Gastroesophageal sphincter (tissue), 3 donors: Measurements from ENCODE around the gene PRKG1.

Experiments used
- CTCF ChIP-seq, 4 experiments: fragments of 200-600 bp in 2 of 4; fragments of 450-650 bp in 2 of 4; sonication (generic) in 1 of 4; IDR thresholded peaks; one replicate each; pipeline ENCODE4 v1.5.1; 2017 to 2019; ENCODE audit warnings: antibody characterized with exemption in 4 of 4, mild to moderate bottlenecking in 2 of 4, moderate library complexity in 2 of 4
- POLR2A ChIP-seq, 2 donors: fragments of 450-650 bp; IDR thresholded peaks; one replicate each; pipeline ENCODE4 v1.6.1; 2017; ENCODE audit warnings: antibody characterized with exemption in 2 of 2, mild to moderate bottlenecking in 2 of 2, moderate library complexity in 1 of 2
- POLR2AphosphoS5 ChIP-seq: sonication (generic); formaldehyde crosslinking; IDR thresholded peaks from one replicate; pipeline ENCODE4 v1.6.1; 2017; ENCODE audit warnings: antibody characterized with exemption

- TF ChIP-seq CTCF (IDR thresholded peaks at IDR 0.05) (no peak), POLR2A (IDR thresholded peaks at IDR 0.05) (no peak), POLR2AphosphoS5 (no peak)
Measured at GRCh38 chr10:51596695-51597094, 522.4 kb downstream of the PRKG1 start.
